ENCODE measurements around the gene IFFO2.

The IFFO2 gene

DNA sequence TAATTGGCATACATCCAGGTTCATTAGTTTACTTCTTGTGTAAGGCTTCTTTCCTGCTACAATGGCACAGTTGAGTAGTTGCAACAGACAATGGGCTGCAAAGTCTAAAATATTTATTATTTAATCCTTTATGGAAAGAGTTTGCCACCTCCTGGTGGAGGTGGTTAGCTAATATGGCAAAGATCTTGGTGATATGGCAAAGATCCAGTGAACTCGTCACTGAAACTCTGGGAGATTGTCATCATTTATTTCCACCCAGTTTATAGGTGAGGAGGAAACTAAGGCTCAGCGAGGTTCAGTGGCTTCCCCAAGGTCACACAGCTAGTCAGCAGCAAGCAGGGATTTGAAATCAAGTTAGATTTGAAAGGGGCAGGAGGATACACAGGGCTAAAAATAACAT is 16.1 kb upstream of the IFFO2 start:
- DNase-seq (ENCODE audit: low spot score), result peak; percentile 31

- no peak for DNase-seq (ENCODE audit: low spot score)
Measured at GRCh38 chr1:18970762-18971161, 14.3 kb upstream of the IFFO2 start.

- no peak for DNase-seq (ENCODE audit: low spot score)
Measured at GRCh38 chr1:18970358-18970757, 13.9 kb upstream of the IFFO2 start.

- no peak for DNase-seq (ENCODE audit: low spot score)
Measured at GRCh38 chr1:18967066-18967690, 10.7 kb upstream of the IFFO2 start.

GRCh38 chr1:18965206-18966173 is 9.0 kb upstream of the IFFO2 start:
- DNase-seq (ENCODE audit: low spot score), result peak; percentile 76

DNA sequence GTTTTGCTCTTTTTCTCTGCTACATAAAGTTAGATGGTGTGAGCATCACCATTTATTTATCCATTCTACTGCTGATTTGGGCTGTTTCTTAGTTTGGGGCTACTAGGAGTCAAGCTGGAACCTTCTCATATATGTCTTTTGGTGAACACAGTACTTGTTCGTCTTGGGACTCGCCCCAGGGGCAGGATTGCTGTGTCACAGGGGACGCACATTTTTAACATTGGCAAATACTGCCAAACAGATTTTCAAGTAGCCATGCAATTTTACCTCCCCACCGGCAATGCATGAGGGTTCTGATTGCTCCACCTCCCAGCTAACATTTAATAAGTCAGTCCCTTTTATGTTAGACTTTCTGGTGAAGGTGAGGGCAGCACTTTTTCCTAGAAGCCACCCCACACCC is 7.5 kb upstream of the IFFO2 start:
- DNase-seq (ENCODE audit: low spot score), result no peak

- DNase-seq (ENCODE audit: low spot score), result no peak
Measured at GRCh38 chr1:18962855-18963737, 6.6 kb upstream of the IFFO2 start.

- peak; percentile 72 for DNase-seq (ENCODE audit: low spot score)
Measured at GRCh38 chr1:18962121-18962721, 5.7 kb upstream of the IFFO2 start.

DNA sequence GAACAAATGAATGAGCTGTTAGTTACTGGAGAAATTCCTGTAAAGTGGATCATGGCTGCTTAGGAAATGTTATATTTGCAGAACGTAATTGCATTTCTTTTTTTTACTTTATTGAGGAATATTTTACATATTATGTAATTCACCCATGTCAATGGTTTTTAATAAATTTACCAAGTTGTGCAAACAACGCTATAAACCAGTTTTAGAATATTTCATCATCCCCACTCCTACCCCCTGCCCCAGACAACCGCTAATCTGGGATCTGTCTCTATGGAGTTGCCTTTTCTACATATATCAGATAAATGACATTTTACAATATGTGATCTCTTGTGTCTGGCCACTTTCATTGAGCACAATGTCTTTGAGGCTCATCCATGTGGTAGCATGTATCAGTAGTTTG is 4.3 kb upstream of the IFFO2 start:
- DNase-seq (ENCODE audit: low spot score), result no peak

DNA sequence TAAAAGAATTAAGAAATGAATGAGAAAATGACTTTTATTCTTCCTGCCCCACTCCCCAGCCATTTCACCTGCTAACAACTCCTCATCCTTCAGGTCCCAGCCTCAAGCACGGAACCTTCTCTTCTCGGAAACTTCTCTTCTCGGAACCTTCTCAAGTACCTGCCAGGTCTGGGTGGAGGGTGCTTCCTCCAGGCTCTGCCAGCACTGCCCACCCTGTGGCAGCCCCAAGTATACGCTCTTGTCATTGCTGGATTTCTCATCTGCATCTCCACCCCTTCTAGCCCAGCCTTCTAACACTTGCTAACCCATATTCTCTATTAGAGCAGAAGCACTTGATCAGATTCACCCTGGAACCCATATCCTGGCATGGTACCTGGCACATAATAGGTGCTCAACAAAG is 3.9 kb upstream of the IFFO2 start:
- no peak for DNase-seq (ENCODE audit: low spot score)

GRCh38 chr1:18959591-18959990 is 3.1 kb upstream of the IFFO2 start:
- no peak for DNase-seq (ENCODE audit: low spot score)

GRCh38 chr1:18957532-18958300 is 1.2 kb upstream of the IFFO2 start:
- no peak for DNase-seq (ENCODE audit: low spot score)

GRCh38 chr1:18957136-18957521 is 653 bp upstream of the IFFO2 start:
- DNase-seq (ENCODE audit: low spot score), result peak; percentile 30

GRCh38 chr1:18955441-18956192 is 859 bp downstream of the IFFO2 start:
- peak; percentile 63 for DNase-seq (ENCODE audit: low spot score)

GRCh38 chr1:18955131-18955440 is 1.4 kb downstream of the IFFO2 start:
- DNase-seq (ENCODE audit: low spot score), result no peak

DNA sequence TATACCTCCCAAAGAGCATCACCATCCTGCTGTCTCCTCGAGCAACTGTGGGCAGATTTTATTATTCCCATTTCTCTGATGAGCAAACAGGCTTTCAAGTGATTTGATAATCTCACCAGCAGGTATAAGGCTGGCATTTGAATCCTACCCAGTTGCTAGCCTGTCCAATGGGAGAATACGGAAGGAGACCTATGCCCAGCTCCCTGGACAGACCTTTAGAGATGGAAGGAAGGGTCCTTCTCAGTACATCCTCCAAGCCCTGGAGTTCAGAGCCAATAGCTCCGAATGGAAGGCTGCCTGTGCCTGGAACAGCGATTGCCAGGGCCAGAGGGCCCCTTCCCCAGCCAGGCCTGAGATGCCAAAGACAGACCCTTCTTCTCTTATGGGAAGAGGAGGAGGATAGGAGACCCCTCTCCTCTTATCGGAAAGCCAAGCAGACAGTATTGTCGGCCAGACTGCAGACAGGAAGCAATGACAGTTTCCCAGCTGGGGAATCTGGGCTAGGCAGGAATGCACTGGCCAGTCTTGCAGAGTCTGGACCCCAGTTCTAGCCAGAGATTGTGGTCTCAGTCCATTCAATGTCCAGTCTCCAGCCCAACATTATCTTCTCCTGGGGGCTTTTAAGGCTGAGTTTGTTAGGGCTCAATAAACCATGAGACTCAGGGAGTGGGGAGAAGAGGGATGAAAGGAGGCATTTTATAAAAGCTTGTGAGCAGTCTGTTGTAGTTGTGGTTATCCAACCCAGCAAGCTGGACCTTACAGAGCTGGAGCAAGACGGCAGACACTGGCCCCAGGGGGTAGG is 2.0 kb downstream of the IFFO2 start:
- DNase-seq (ENCODE audit: low spot score), result peak; percentile 62

DNA sequence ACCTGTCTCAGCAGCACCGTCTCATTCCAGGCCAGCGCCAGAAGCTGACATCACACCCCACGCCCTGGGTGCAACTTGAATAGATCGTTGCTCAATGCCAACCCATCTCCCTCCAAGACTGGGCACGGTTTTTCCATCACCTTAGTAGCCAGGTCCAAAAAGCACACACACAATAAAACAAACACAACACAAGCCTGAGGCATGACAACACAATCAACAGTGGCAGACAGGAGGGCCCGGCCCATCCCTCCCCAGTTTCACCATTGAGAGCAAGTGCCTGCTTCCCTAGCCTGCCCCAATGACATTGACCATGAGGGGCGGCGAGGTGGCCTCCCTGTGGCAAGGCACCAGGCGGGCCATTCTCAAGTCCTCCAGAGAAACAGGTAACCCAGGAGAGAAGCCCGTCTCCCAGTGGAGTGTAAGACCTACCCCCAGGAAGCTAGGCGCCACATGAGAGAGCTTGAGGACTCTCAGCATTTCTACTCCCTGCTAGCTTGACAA is 2.7 kb downstream of the IFFO2 start:
- no peak for DNase-seq (ENCODE audit: low spot score)

GRCh38 chr1:18951818-18952391 is 4.6 kb downstream of the IFFO2 start:
- no peak for DNase-seq (ENCODE audit: low spot score)

DNA sequence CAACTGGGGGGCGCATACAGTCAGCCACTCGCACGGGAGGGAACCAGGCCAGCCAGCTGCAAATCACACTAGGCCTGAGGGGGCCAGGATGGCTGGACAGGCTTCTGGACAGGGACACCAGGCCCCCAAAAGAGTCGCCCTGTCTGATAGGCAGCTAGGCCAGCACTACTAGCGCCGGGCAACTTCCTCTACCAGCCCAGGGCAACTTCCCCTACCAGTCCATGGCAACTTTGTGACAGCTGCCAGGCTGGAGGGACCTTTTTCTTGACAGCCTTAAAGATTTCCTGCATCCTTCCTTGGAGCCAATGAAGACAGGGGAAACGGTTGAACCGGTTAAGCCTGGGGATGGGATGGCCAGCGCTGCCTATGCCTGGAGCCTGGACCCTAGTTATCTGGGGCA is 5.1 kb downstream of the IFFO2 start:
- no peak for DNase-seq (ENCODE audit: low spot score)
